H54 (cell line): ENCODE results near the gene COL12A1.

Source experiments
- DNase-seq: peaks from one replicate; pipeline ENCODE4 v3.0.0; 2011; ENCODE audit warnings: low spot score, mixed read lengths; ENCODE audit not compliant: insufficient read length
- FAIRE-seq: peaks from 3 replicates; lab custom pipeline; 2011; peaks lifted over from hg19 to GRCh38; lab: Jason Lieb, UNC
- POLR2A ChIP-seq: IDR thresholded peaks from 2 replicates; pipeline ENCODE4 v1.6.1; 2011; ENCODE audit warnings: low read depth, mild to moderate bottlenecking, low read length

The COL12A1 gene

GRCh38 chr6:75222261-75222660, 16.4 kb upstream of the COL12A1 start:
- DNase-seq, result no peak
- TF ChIP-seq POLR2A, result no peak
- no peak for FAIRE-seq

GRCh38 chr6:75221116-75221515, 15.3 kb upstream of the COL12A1 start:
- TF ChIP-seq POLR2A, result no peak
- FAIRE-seq, result no peak

DNA sequence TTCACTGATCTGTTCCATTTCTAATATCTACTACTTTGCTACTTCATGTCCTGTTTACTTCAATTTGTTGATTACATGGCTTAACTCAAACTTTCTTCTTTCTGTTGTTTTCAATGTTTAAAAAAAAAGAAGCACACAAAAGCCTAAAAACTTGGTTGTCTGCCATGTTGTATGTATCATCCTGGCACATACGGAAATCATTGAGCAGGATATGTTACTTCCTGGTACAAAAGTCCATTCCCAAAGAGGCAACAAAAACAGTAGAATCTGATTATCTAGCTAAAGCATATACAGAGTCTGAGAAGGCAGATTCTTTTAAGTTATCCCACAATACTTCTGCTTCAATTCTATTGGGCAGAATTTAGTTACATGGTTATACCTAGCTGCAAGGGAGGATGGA, 14.5 kb upstream of the COL12A1 start:
- no peak for TF ChIP-seq POLR2A
- no peak for FAIRE-seq
- no peak for DNase-seq

More at GRCh38 chr6:75221116-75221515, 15.3 kb upstream of the COL12A1 start:
- DNase-seq, result no peak

DNA sequence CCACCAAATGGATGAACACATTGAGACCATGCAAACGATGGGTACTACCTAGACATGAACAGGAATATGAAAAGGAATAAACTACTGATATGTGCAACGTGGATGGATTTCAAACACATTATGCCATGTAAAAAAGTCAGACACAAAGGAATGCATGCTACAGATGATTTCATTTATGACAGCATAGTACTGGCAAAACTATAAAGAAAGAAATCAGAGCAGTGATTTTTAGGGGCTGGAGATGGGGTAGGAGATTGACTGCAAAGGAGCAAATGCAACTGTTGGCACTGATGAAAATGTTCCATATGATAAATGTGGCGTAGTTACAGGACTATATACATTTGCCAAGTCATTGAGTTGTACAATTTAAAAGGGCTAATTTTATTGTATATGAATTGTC, 13.4 kb upstream of the COL12A1 start:
- TF ChIP-seq POLR2A, result no peak
- DNase-seq, result no peak
- no peak for FAIRE-seq

GRCh38 chr6:75217193-75217592, 11.3 kb upstream of the COL12A1 start:
- TF ChIP-seq POLR2A, result no peak
- DNase-seq (no peak), FAIRE-seq (no peak)

DNA sequence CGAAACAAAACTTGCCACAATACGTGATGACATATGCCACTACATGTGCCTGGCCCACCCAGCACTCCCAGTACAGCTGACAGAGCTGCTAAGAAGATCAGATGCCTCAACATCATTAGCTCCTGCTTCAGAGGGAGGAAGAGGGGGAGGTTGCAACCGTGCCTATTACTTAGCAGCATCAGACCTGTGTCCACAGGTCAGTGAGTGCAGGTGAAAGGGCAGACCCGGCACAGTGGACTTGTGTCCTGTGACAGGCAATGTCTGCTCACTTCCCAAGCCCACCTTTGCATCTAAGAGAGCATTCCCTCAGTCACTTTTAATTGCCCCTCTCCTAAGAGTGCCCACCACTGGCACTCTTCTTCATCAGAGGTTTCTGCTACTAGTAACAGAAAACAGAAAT, 9.4 kb upstream of the COL12A1 start:
- DNase-seq (no peak), FAIRE-seq (no peak)
- TF ChIP-seq POLR2A, result no peak

GRCh38 chr6:75213732-75214131, 7.9 kb upstream of the COL12A1 start:
- FAIRE-seq (no peak), DNase-seq (no peak)
- no peak for TF ChIP-seq POLR2A

GRCh38 chr6:75213112-75213511, 7.3 kb upstream of the COL12A1 start:
- FAIRE-seq (no peak), DNase-seq (no peak)
- TF ChIP-seq POLR2A, result no peak

DNA sequence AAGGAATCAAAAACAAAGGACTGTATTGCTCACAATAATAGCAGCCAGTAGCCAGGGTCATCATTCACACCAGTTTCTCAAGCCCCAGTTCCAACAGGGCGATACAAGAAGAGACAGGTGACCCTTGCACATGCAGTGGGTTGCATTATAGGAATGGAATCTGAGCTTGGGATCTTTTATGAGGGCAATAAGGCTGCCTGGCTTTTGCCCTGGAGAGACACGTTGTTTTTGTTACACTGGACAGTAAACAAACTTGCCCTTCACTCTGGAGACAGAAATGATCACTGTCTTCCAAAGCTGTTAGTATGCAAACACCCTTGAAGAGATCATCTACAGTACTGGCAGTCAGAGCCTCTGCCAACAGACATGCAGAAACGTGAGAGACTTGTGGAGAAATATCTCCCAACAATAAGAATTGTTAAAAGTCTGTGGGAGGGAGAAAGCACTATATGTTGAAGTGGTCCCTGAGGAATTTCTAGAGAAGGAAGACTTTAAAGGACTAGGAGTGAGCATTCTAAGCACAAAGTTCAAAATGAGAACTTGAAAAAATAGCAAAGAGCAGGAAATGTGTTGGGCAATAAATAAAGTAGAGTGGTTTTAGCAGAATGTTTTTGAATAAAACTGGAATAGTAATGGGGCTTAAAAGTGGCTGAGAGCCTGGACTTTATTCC, 6.2 kb upstream of the COL12A1 start:
- TF ChIP-seq POLR2A, result no peak
- no peak for DNase-seq
- no peak for FAIRE-seq

DNA sequence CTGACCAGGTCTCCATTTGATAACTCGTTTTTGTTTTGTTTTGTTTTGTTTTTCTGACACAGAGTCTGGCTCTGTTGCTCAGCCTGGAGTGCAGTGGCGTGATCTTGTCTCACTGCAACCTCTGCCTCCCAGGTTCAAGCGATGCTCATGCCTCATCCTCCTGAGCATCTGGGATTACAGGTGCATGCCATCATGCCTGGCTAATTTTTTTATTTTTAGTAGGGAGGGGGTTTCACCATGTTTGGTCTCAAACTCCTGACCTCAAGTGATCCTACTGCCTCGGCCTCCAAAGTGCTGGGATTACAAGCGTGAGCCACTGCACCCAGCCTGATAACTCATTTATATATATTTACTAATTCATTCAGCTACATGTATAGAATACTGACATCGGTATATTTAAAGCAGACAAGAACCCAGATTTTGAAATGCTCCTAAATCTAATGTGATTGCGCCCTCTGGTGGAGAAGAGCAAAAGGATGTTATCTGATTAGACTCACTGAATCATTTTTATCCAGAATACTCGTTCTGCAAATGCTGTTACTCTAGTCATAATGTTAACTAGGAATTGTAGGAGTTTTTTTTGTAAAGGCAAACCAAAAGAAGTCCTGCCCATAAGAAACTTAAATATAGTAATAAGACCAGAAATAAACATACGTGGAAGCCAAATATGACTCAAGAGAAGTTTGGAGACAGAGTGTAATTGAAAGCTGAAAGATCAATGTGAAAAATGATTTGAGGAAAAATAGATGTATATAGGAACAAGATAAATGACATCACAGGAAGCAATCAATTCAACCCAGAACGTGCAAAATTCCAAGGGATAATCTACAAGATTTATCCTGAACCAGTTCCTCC, 5.3 kb upstream of the COL12A1 start:
- FAIRE-seq (no peak), DNase-seq (peak; percentile 17)
- TF ChIP-seq POLR2A, result no peak

- no peak for DNase-seq
- no peak for FAIRE-seq
Observed at GRCh38 chr6:75209184-75209723, 3.4 kb upstream of the COL12A1 start.

GRCh38 chr6:75208298-75209183, 2.7 kb upstream of the COL12A1 start:
- DNase-seq (peak; percentile 38), FAIRE-seq (no peak)
- TF ChIP-seq POLR2A, result no peak

More at GRCh38 chr6:75209184-75209723, 3.4 kb upstream of the COL12A1 start:
- TF ChIP-seq POLR2A, result no peak

DNA sequence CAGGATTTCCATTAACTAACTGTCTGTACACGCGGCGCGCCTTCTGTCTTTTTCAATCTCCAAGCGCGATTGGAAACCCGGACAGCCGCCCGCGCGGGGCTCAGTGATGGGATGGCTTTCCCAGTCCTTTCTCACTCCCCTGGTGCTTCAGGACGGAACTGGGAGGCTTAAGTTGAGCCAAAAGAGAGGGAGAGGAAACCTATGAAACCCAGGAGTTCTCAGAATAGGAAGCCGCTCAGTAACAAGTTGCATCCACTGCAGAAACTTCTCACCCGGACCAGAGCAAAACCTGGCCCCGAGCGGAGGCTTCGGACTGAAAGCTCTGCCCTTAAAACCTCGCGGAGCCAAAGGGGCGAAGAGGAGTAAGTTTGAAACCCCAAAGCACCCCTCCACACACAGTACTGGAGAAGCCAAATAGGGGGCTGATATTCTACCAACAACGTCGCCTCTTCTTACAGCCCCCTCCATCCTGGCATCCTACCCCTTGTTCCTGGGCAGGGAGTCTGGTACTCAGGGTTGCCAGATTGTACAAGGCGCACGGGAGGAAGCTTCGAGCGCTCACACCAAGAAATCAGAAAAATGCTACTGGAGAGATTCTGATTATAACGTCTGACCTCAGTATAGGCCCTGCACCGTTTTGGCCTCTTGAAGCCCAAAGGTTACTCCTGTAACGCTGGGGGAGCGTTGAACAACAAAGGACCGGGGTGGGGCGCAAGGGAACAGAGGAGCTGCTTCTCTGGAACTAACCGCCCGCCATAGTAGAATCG, 906 bp upstream of the COL12A1 start:
- TF ChIP-seq POLR2A, result no peak
- DNase-seq (no peak), FAIRE-seq (no peak)
